Measurements from ENCODE around the gene RHOT2.

- TF ChIP-seq GATA2 (IDR thresholded peaks at IDR 0.05; ENCODE audit: low read depth, low read length) = no peak
- TF ChIP-seq GATA3 (IDR thresholded peaks at IDR 0.05; ENCODE audit: low read depth, low read length) = no peak
Observed at GRCh38 chr16:648781-649589, 18.9 kb upstream of the RHOT2 start, which contains the start of gene WDR90.
